ENCODE data around the gene RFX2. TPM values are rescaled to one million over a fixed set of nuclear protein-coding genes. Genes with fewer than 3 reads are reported as not detected.

The RFX2 gene
- total and polyA plus RNA-seq, 9 of the 15 experiments (the other 6 are each of a cell fraction or from before 2014, with no cell fraction given) = 3.6 to 18.7 (median 8.7) TPM

- no peak for TF ChIP-seq ZBTB49 (CRISPR knock-in tag; IDR thresholded peaks at IDR 0.05; ENCODE audit: borderline replicate concordance)
- TF ChIP-seq ZNF445 (CRISPR knock-in tag; IDR thresholded peaks at IDR 0.05; ENCODE audit: low read depth) = no peak
- TF ChIP-seq CHD4 (IDR thresholded peaks at IDR 0.05; ENCODE audit: insufficient read depth, insufficient replicate concordance, low read depth, low read length, poor library complexity, severe bottlenecking) = no peak
- TF ChIP-seq RB1 (IDR thresholded peaks at IDR 0.05; ENCODE audit: low read depth) = peak; percentile 55; the same call in 1 of the 2 replicates
- TF ChIP-seq ZNF639 (CRISPR knock-in tag; conservative IDR thresholded peaks at IDR 0.05 in 1 of 2, IDR thresholded peaks at IDR 0.05 in 1 of 2) = no peak
- no peak for TF ChIP-seq TAF1 (IDR thresholded peaks at IDR 0.05; ENCODE audit: control insufficient read depth, extremely low read depth, insufficient read depth, low read length, severe bottlenecking)
- TF ChIP-seq GABPB2 (CRISPR knock-in tag; conservative IDR thresholded peaks at IDR 0.05) = no peak
- no peak for TF ChIP-seq PRMT5 (CRISPR knock-in tag; IDR thresholded peaks at IDR 0.05)
- no peak for TF ChIP-seq ZSCAN29 (IDR thresholded peaks at IDR 0.05)
Measured at GRCh38 chr19:6048793-6049405, 61.4 kb downstream of the RFX2 start (continued).
